ENCODE data around the gene RASSF1.

The RASSF1 gene

GRCh38 chr3:50345586-50346234, 5.1 kb upstream of the RASSF1 start, which contains the start of gene ZMYND10:
ZMYND10 (minus strand) TSS chr3:50345732; CDS start chr3:50345579, 153 bp downstream.
- in situ Hi-C loops (cut with MboI; ENCODE audit: low sequenced_read_pairs) = no loop called here

DNA sequence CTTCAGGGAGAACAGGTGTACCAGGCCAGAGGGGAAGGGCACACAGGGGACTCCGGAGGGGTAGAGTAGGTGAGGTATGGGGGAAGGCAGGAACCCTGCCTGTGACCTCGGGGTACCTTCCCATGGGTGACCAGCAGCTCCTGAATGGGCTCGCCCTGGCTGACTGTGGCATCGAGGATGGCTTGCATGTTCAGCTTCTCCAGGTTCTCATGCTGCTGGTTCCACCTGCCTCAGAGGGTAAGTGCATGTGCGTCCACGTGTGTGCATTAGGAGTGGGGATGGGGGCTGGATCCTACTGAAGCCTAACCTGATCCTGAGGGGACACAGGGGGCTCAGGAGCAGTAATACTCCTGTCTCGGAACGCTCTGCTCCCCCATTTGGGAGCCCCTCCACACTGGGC, 4.4 kb upstream of the RASSF1 start:
- in situ Hi-C loops (cut with MboI; ENCODE audit: low sequenced_read_pairs) = no loop called here

DNA sequence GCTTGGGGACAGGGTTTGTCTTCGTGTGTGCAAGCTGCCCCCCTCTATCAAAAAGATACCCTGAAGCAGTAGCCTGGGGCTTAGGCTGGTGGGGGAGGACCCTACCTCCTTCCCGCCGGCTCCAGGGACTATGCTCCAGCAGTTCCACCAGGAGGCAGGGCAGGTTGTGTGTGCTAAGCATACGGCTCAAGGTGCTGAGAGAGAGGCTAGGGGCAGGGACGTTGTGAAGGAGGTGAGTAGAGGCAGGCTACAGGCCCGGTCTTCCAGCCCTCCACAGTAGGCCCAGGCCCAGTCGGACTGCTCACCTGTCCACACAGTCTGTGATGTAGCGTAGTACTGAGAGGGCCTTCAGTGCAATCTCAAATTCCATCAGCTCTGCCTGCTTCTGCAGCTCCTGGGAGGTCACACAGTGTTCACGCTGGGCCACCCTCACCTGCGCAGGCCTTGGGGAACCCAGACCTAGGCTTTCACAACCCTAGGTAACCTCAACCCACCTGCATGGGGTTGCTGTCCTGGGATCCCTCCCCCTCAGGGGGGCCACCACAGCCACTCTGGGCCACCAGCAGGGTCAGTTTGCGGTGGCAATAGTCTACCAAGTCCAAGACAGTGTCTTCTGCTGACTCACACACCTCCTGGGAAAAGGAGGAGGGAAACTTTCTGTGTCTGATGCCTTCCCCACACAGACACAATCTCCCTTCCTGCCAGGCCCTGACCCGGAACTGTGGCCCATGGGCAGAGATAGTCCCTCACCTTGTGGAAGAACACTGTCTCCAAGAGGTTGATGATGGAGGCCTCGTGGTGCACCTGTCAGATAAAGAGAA, 2.4 kb upstream of the RASSF1 start:
- in situ Hi-C loops (cut with MboI; ENCODE audit: low sequenced_read_pairs) = no loop called here

DNA sequence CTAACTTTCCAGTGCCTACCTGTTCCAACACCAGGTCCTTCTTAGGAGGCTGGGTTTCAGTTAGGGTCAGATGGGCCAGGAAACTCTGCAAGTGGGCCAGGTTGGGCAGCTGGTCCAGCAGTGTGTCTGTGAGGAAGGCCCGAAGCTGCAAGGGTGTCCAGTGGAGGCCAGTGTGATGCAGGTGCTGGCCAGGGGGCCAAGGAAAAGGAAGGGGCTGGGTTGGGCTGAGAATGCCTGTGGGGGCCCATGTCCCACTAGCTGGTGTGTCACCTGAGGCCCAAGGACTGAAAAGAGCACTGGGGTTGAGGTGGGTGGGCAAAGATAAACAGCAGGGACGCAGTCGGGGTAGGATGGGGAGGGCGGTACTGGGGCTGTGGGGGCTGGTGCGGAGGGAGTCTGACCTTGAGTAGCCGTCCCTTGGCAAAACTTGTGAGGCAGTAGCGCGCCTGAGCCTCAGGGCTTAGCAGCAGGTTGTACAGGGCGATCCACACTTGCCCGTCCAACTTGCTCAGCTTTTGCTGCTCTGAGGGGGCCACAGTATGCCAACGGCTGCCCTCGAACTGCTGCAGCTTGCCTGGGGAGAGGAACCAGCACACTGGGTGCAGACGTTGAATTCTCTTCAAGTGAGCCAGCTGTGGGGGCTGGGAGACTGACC, 1.5 kb upstream of the RASSF1 start:
- in situ Hi-C loops (cut with MboI; ENCODE audit: low sequenced_read_pairs) = no loop called here

DNA sequence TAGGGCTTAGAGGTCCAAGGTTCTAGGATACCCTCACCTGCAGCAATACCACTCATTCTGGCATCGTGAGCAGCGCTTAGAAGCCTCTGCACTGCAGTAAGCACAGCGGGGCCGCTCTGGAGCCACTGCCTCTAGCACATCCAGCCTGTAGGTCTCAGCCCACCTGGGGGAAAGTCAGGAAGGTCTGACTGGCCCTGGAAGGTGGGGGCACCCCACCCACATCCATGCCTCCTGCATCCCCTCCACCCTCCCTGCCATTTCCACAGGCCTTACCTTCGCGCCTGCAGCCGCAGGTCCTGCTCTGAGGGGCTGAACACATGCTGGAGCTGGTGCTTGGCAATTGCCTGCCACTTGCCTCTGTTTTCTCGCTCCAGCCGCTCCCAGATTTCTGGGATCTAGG, 901 bp upstream of the RASSF1 start:
- in situ Hi-C loops (cut with MboI; ENCODE audit: low sequenced_read_pairs) = no loop called here

GRCh38 chr3:50340147-50340447, 539 bp downstream of the RASSF1 start:
- in situ Hi-C loops (cut with MboI; ENCODE audit: low sequenced_read_pairs) = no loop called here

GRCh38 chr3:50339485-50340146, 1.0 kb downstream of the RASSF1 start:
- in situ Hi-C loops (cut with MboI; ENCODE audit: low sequenced_read_pairs) = no loop called here

DNA sequence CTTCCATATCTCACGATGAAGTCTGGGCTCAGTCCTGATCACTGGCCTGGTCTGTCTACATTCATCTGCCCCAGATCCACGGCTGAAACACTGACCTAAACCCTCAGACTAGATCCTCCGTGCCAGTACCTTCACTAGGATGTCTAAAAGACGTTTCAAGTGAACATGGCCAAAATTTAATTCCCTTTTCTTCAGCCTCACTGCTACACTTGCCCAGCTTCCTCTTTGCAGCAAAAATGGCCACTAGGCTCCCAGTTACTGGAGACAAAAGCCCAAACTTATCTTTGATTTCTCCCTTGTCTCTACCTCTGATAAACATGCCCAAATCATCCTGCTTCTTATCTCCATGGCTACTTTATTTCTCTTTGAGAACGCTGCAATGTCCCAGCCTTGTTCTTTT, 1.7 kb downstream of the RASSF1 start:
- in situ Hi-C loops (cut with MboI; ENCODE audit: low sequenced_read_pairs) = no loop called here

DNA sequence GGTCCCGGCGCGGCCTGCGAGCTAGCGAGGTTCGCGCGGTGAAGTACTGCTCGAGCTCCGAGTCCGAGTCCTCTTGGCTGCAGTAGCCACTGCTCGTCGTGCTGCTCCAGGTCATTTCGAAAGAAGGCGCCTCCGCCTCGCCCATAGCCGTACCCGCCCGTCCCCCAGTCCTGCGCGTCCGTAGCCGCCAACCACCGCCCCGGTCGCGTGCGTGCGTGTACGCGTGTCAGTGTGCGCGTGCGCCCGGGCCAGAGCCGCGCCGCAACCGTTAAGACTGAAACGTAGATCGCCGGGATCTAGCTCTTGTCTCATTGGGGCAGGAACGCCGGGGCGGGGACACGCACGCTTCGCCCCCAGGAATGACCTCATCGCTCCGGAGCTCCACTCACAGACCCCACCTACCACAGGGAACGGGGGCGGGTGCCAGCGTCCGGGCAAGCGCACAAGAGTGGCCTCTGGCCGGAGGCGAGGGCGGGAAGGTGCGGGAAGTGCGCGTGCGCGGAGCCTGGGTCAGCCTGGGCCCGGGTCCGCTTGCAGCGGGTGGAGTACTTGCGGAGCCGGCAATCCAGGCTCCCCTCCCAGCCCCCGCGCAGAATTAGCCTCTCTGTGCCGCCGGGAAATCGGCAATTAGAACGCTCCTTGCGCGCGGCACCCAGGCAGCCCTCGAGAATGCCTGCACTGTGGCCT, 3.3 kb downstream of the RASSF1 start:
- in situ Hi-C loops (cut with MboI; ENCODE audit: low sequenced_read_pairs) = no loop called here

DNA sequence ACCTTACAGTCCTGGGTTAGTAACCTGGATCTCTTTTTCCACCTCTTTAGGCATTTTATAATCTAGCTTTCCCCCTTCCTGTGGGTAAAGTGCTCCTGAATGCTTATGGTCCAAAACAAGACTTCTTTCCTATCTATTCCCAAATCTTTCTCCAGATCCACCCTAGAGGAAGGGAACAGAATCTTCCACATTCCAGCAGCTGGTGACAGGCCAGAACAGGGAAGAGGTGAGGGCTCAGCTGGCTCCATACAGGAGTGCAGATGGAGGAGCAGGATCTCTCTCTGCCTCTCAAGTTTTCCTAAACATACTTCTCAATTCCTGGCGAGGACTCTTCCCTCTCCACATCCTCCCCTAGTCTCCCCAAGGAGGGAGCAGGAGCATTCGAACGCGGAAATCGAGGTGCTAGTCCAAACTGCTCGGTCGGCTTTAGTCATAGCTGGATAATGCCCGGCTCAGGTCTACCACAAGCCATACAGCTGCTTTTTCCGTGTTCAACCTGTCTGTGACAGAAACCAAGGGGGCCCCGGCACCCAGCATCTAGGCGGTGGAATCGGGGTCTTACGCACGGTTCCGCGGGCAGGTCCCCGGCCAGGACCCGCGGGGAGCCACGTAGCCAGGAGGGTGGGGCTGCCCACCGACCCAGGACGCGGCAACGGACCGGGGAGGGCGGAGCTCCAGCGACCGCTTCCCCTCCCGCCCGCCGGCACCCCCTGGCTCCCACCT, 4.0 kb downstream of the RASSF1 start:
- in situ Hi-C loops (cut with MboI; ENCODE audit: low sequenced_read_pairs) = no loop called here

GRCh38 chr3:50334339-50335075, 6.1 kb downstream of the RASSF1 start:
- in situ Hi-C loops (cut with MboI; ENCODE audit: low sequenced_read_pairs) = no loop called here

GRCh38 chr3:50333744-50334328, 6.8 kb downstream of the RASSF1 start:
- in situ Hi-C loops (cut with MboI; ENCODE audit: low sequenced_read_pairs) = no loop called here

DNA sequence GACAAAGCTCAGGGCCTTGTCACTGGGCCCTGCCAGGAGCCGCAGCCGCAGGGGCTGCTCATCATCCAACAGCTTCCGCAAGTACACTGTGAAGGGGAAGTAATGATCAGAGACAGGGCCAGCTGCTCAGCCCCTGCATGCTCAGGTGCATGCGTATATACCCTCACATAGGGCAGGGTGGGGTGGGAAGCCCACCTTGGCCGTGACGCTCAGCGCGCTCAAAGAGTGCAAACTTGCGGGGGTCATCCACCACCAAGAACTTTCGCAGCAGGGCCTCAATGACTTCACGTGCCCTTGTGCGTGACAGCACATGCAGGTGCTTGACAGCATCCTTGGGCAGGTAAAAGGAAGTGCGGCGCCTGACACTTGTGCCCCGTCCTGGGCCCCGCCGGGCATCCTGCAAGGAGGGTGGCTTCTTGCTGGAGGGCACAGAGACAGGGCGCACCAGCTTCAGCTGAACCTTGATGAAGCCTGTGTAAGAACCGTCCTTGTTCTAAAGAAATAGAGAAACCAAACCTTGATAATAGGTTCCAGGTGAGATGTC, 9.2 kb downstream of the RASSF1 start:
- in situ Hi-C loops (cut with MboI; ENCODE audit: low sequenced_read_pairs) = no loop called here

GRCh38 chr3:50330330-50330729, 10.3 kb downstream of the RASSF1 start:
- in situ Hi-C loops (cut with MboI; ENCODE audit: low sequenced_read_pairs) = no loop called here

GRCh38 chr3:50327943-50328691, 12.5 kb downstream of the RASSF1 start, which contains the start of gene TUSC2:
TUSC2 (minus strand) TSS chr3:50328223; CDS start chr3:50328099, 124 bp downstream.
- in situ Hi-C loops (cut with MboI; ENCODE audit: low sequenced_read_pairs) = no loop called here

DNA sequence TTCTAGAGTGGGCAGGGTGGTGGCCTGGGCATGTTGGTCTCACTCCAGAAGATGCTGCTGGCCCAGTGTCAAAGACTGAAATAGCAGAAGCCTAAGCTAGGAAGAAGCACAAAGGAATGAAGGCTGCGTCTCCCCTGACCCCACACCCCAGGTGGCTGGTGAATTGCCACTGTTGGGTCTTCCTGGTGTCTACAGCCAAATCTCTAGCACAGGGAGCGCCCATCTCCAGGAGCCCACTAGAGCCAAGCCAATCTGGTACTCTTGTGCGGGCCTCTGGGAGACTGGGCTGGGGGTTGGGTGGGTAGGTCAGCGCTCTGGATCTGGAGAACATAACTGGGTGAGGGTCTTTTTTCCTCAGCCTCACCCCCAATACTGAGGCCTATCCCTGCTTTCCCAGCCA, 13.5 kb downstream of the RASSF1 start:
- in situ Hi-C loops (cut with MboI; ENCODE audit: low sequenced_read_pairs) = no loop called here

DNA sequence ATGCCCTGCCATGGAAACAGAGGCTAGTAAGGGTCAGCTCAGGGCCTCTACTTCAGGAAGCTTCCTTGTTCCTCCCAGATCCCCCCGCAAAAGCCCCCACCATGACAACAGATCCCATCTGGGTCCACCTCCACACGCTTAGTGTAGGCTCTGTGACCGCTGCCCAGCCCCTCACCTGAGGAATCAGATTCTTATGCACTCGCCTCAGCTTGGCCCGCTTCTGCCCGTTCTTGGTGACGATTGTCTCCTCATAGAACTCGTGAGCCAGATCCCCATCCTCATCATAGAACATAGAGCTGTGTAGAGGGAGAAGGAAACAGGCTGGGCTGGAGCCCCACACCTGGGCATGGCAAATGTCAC, 14.5 kb downstream of the RASSF1 start:
- in situ Hi-C loops (cut with MboI; ENCODE audit: low sequenced_read_pairs) = no loop called here

GRCh38 chr3:50325497-50326181, 15.0 kb downstream of the RASSF1 start:
- in situ Hi-C loops (cut with MboI; ENCODE audit: low sequenced_read_pairs) = no loop called here
